Measurements from ENCODE around the gene DYNC1I1. TPM values are rescaled to one million over a fixed set of nuclear protein-coding genes. Genes with fewer than 3 reads are reported as not detected.

The DYNC1I1 gene
- total and polyA plus RNA-seq, 4 donors, result 0.28 to 0.67 (median 0.39) TPM

DNA sequence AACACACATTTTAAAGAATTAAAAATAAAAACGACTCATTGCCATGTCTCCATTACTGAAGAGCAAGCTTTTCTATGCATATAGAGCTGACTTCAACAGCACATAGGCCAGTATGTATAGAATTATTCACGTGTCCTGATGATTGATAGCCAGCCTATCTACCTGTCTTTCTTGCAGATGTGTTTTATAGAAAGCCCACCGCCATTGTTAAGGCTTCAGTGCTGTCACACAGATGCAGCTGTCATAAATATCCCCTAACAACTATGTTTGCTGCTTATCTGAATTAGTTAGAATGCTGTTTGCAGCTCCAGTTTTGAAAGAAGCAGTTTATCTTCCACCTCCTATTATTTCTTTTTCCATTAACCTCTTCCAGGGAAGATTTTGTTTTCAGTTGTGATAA, 313.6 kb downstream of the DYNC1I1 start:
- Histone ChIP-seq H3K27ac (ENCODE audit: low read depth in 1 of 2, low read length in 2 of 2) (no peak overlapping the region), H3K4me3 (ENCODE audit: low read depth in 1 of 3, low read length in 3 of 3) (no peak overlapping the region), H3K36me3 (ENCODE audit: control insufficient read depth in 4 of 4, insufficient read depth in 3 of 4, low read depth in 1 of 4, low read length in 3 of 4) (no peaks in the 10 kb centered on the region), H3K4me1 (ENCODE audit: control insufficient read depth in 4 of 4, insufficient read depth in 4 of 4, low read length in 3 of 4) (no peaks in the 10 kb centered on the region), H3K9ac (ENCODE audit: low read depth in 1 of 2, low read length in 2 of 2) (no peak overlapping the region), H3K27me3 (ENCODE audit: control insufficient read depth in 4 of 4, insufficient read depth in 4 of 4, low read length in 3 of 4) (no peaks in the 10 kb centered on the region), H3K9me3 (ENCODE audit: control insufficient read depth in 4 of 4, low read length in 3 of 4) (no peaks in the 10 kb centered on the region)
- 87% methylated on average over 3 of the region's 3 CpGs for WGBS
- no peak for DNase-seq (ENCODE audit: low spot score)
- no peak for TF ChIP-seq YY1 (IDR thresholded peaks at IDR 0.05)
- no peak for TF ChIP-seq EGR1 (IDR thresholded peaks at IDR 0.05; ENCODE audit: low read depth in 2 of 2)
- no peak for TF ChIP-seq FOXA2 (IDR thresholded peaks at IDR 0.05)
- no peak for TF ChIP-seq SP1 (IDR thresholded peaks at IDR 0.05)
- TF ChIP-seq RAD21 (IDR thresholded peaks at IDR 0.05), result no peak
- TF ChIP-seq ZBTB33 (IDR thresholded peaks at IDR 0.05), result no peak
- no peak for TF ChIP-seq ATF3 (IDR thresholded peaks at IDR 0.05)
- no peak for TF ChIP-seq FOXA1 (IDR thresholded peaks at IDR 0.05)

DNA sequence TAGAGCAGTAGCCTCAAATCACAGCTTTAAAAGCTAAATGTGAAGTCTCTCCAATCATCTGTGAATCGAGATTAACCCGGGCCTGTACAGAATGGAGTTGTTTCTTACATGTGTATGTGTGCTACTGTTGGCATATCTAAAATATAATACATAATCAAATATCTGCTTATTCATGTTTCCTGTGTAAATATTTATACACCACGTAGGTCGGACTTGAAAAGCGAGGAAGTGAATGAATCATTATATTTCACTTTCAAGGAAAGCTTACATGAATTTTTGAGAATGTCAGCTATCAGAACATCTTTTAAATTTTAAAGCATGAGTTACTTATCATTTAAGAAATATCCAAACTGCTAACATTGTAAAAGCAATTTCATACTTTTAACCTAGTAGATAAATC, 316.2 kb downstream of the DYNC1I1 start:
- 78% methylated on average over 5 of the region's 5 CpGs for WGBS
- no peak for DNase-seq (ENCODE audit: low spot score)
- TF ChIP-seq ZBTB33 (IDR thresholded peaks at IDR 0.05) (no peak), REST (IDR thresholded peaks at IDR 0.05) (no peak), HNF4G (IDR thresholded peaks at IDR 0.05) (no peak), GABPA (IDR thresholded peaks at IDR 0.05 in 1 of 2, conservative IDR thresholded peaks at IDR 0.05 in 1 of 2) (no peak), RXRA (IDR thresholded peaks at IDR 0.05) (no peak), MAX (IDR thresholded peaks at IDR 0.05) (no peak), NR2F2 (IDR thresholded peaks at IDR 0.05) (no peak), RAD21 (IDR thresholded peaks at IDR 0.05) (no peak), CTCF (IDR thresholded peaks at IDR 0.05; ENCODE audit: low read depth, low read length, missing input control) (no peak), ATF3 (IDR thresholded peaks at IDR 0.05) (no peak), FOXA1 (IDR thresholded peaks at IDR 0.05) (no peak), HNF4A (conservative IDR thresholded peaks at IDR 0.05) (no peak), SP1 (IDR thresholded peaks at IDR 0.05) (no peak), YY1 (IDR thresholded peaks at IDR 0.05) (no peak), JUND (IDR thresholded peaks at IDR 0.05) (no peak), EGR1 (IDR thresholded peaks at IDR 0.05; ENCODE audit: low read depth in 2 of 2) (no peak)

More for the DNA sequence above, 316.2 kb downstream of the DYNC1I1 start:
- Histone ChIP-seq H3K4me1 (ENCODE audit: control insufficient read depth in 4 of 4, insufficient read depth in 4 of 4, low read length in 3 of 4) (no peaks in the 10 kb centered on the region), H3K27me3 (ENCODE audit: control insufficient read depth in 4 of 4, insufficient read depth in 4 of 4, low read length in 3 of 4) (no peaks in the 10 kb centered on the region), H3K27ac (ENCODE audit: low read depth in 1 of 2, low read length in 2 of 2) (no peak overlapping the region), H3K9ac (ENCODE audit: low read depth in 1 of 2, low read length in 2 of 2) (no peak overlapping the region), H3K36me3 (ENCODE audit: control insufficient read depth in 4 of 4, insufficient read depth in 3 of 4, low read depth in 1 of 4, low read length in 3 of 4) (no peaks in the 10 kb centered on the region), H3K4me3 (ENCODE audit: low read depth in 1 of 3, low read length in 3 of 3) (no peak overlapping the region), H3K9me3 (ENCODE audit: control insufficient read depth in 4 of 4, low read length in 3 of 4) (no peaks in the 10 kb centered on the region)
